ENCODE results near the gene PAXIP1. TPM values are rescaled to one million over a fixed set of nuclear protein-coding genes. Genes with fewer than 3 reads are reported as not detected.

Gene PAXIP1
- total and polyA plus RNA-seq, 10 of the 15 experiments (the other 5 are each of a cell fraction or from before 2014, with no cell fraction given): 7.3 to 27.2 (median 18.1) TPM

DNA sequence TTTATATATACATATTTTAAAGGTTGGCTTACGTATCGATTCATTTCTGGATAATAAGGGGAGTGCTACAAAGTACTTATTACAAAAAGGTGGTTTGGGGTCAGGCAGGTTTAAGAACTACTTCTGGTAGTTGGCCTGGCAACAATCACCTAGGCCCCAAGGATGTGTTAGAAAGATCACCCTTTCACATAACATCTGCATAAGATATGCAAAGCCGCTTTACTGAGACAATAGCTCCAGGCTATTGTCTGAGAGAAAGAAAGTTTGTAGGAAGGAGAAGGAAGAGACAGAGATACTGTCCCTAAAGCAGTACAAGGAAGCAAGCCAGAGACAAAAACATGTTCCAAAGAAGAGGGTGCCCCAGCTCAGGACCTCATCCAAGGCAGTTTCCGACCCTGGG, 6.2 kb downstream of the PAXIP1 start:
- no TSS peak for BruUV-seq (replicated peaks)
- TF ChIP-seq BRCA1 (IDR thresholded peaks at IDR 0.05; ENCODE audit: low read depth, low read length) (no peak), HDGF (IDR thresholded peaks at IDR 0.05) (no peak), ETV6 (conservative IDR thresholded peaks at IDR 0.05 in 1 of 2, IDR thresholded peaks at IDR 0.05 in 1 of 2; ENCODE audit: borderline replicate concordance in 1 of 2, low read depth in 1 of 2) (no peak), FOXK2 (IDR thresholded peaks at IDR 0.05) (no peak), NR2C2 (IDR thresholded peaks at IDR 0.05; ENCODE audit: borderline replicate concordance, control insufficient read depth, insufficient read length, low read depth) (no peak), CREB1 (IDR thresholded peaks at IDR 0.05; ENCODE audit: low read depth) (no peak), IRF4 (IDR thresholded peaks at IDR 0.05; ENCODE audit: low read depth, low read length) (no peak), SMC3 (IDR thresholded peaks at IDR 0.05; ENCODE audit: borderline replicate concordance, low read length) (no peak), MTA2 (IDR thresholded peaks at IDR 0.05; ENCODE audit: low read depth) (no peak), SIN3A (IDR thresholded peaks at IDR 0.05; ENCODE audit: low read depth, low read length) (no peak), ZZZ3 (IDR thresholded peaks at IDR 0.05; ENCODE audit: control insufficient read depth, insufficient read length, low read depth) (no peak), MYB (IDR thresholded peaks at IDR 0.05; ENCODE audit: borderline replicate concordance, low read depth, low read length) (no peak)
- TF ChIP-seq, protein P1, sequence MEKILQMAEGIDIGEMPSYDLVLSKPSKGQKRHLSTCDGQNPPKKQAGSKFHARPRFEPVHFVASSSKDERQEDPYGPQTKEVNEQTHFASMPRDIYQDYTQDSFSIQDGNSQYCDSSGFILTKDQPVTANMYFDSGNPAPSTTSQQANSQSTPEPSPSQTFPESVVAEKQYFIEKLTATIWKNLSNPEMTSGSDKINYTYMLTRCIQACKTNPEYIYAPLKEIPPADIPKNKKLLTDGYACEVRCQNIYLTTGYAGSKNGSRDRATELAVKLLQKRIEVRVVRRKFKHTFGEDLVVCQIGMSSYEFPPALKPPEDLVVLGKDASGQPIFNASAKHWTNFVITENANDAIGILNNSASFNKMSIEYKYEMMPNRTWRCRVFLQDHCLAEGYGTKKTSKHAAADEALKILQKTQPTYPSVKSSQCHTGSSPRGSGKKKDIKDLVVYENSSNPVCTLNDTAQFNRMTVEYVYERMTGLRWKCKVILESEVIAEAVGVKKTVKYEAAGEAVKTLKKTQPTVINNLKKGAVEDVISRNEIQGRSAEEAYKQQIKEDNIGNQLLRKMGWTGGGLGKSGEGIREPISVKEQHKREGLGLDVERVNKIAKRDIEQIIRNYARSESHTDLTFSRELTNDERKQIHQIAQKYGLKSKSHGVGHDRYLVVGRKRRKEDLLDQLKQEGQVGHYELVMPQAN (conservative IDR thresholded peaks at IDR 0.05): no peak
- TF ChIP-seq, protein P2, sequence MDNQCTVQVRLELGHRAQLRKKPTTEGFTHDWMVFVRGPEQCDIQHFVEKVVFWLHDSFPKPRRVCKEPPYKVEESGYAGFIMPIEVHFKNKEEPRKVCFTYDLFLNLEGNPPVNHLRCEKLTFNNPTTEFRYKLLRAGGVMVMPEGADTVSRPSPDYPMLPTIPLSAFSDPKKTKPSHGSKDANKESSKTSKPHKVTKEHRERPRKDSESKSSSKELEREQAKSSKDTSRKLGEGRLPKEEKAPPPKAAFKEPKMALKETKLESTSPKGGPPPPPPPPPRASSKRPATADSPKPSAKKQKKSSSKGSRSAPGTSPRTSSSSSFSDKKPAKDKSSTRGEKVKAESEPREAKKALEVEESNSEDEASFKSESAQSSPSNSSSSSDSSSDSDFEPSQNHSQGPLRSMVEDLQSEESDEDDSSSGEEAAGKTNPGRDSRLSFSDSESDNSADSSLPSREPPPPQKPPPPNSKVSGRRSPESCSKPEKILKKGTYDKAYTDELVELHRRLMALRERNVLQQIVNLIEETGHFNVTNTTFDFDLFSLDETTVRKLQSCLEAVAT (IDR thresholded peaks at IDR 0.05): no peak
- WGBS (ENCODE audit: insufficient coverage, insufficient replicate concordance, low lambda C conversion rate, missing lambda C conversion rate): 97% methylated on average over 4 of the region's 4 CpGs
- Histone ChIP-seq H2AFZ (ENCODE audit: control insufficient read depth, low read depth, low read length) (no peak overlapping the region), H3K4me3 (no peak overlapping the region), H3K4me2 (ENCODE audit: control insufficient read depth, insufficient read depth) (no peak overlapping the region), H3K36me3 (ENCODE audit: control insufficient read depth in 2 of 2, insufficient read depth in 2 of 2, low read length in 1 of 2) (peaks cover 0 to 20% of the 10 kb centered on the region in 2 experiments; a peak in 3 of 4 replicates), H3K4me1 (ENCODE audit: control insufficient read depth, insufficient read depth, low read length) (0 out of 2 replicates have a peak, but pooled peaks cover 5% of the 10 kb centered on the region), H3K79me2 (ENCODE audit: control insufficient read depth, insufficient read depth, low read length) (peaks cover 21% of the 10 kb centered on the region), H3K9me3 (replicated peaks; ENCODE audit: control insufficient read depth, insufficient read depth, low read length) (no peaks in the 10 kb centered on the region), H3K9ac (ENCODE audit: control insufficient read depth, insufficient read depth, low read length) (no peak overlapping the region), H3K27ac (ENCODE audit: control insufficient read depth, insufficient read depth) (no peak overlapping the region), H4K20me1 (ENCODE audit: control insufficient read depth, insufficient read depth) (no peaks in the 10 kb centered on the region), H3K27me3 (replicated peaks in 1 of 2; ENCODE audit: control insufficient read depth in 2 of 2, insufficient read depth in 2 of 2, low read length in 1 of 2) (no peaks in the 10 kb centered on the region)
- ChIA-PET SMC1A (ENCODE audit: uncharacterized antibody, unreplicated experiment) (interaction anchor here (1.5 to 2.1 kb wide), 3 partner anchors 14 to 69 kb away, joined by 3 to 4 read pairs (median 3); no protein-coding TSS in a partner anchor), RAD21 (ENCODE audit: unreplicated experiment) (interaction anchor here (2.5 kb wide), 1 partner anchor 69 kb away, joined by 6 read pairs; no protein-coding TSS in a partner anchor), CTCF (interaction anchor here (0.6 to 3.5 kb wide), 4 partner anchors 13 to 69 kb away, joined by 3 to 16 read pairs (median 8); no protein-coding TSS in a partner anchor), POLR2A (no interaction called here)
- ATAC-seq (no peak), FAIRE-seq (no peak), DNase-seq (ENCODE audit: low read depth, low spot score) (no peak)
- intact Hi-C loops (cut with micrococcal nuclease; ENCODE audit: unreplicated experiment) (no loop called here), in situ Hi-C loops (cut with MboI) (no loop called here)

Data from GM12878 (cell line).